Endothelial cell of umbilical vein (primary cell): Measurements from ENCODE around the gene GAK. TPM values are rescaled to one million over a fixed set of nuclear protein-coding genes. Genes with fewer than 3 reads are reported as not detected.

Source experiments
- BruUV-seq: library from RNA; stranded (reverse); fragments of 400-500 nt; replicated peaks from 2 replicates; lab custom pipeline; 2021; lab: Mats Ljungman, UMichigan
- CTCF ChIA-PET: fragments of 300-600, 350-600 bp; sonication (Branson Sonifier 250); formaldehyde crosslinking; loops from one replicate; lab custom pipeline; 2021; ENCODE audit warnings: antibody characterized with exemption, inconsistent platforms; lab: Charles Lee
- POLR2A ChIA-PET: fragments of 300-600, 350-600 bp; sonication (Branson Sonifier 250); formaldehyde crosslinking; loops from one replicate; lab custom pipeline; 2021; ENCODE audit warnings: antibody characterized with exemption, inconsistent platforms; lab: Charles Lee
- DNase-seq: peaks from one replicate; pipeline ENCODE4 v3.0.0-alpha.2; 2011; ENCODE audit warnings: low read depth, low spot score
- FAIRE-seq: peaks from 2 replicates; lab custom pipeline; 2011; peaks lifted over from hg19 to GRCh38; lab: Jason Lieb, UNC
- H2AFZ ChIP-seq: 2 replicates; pipeline ENCODE4 v1.6.0; 2012; ENCODE audit warnings: low read depth, low read length, control low read depth, inconsistent platforms
- H3K27ac ChIP-seq: 2 replicates; pipeline ENCODE4 v1.5.1; 2011; ENCODE audit warnings: low read depth, mild to moderate bottlenecking, control low read depth, low read length, moderate library complexity; ENCODE audit not compliant: insufficient read depth
- H3K27me3 ChIP-seq, 2 experiments: 2 replicates each; pipeline versions ENCODE4 v1.6.0 to v1.6.1; 2011; ENCODE audit warnings: low read length in 2 of 2, mixed read lengths in 1 of 2; ENCODE audit not compliant: control insufficient read depth in 2 of 2, insufficient read depth in 2 of 2
- H3K36me3 ChIP-seq, 2 experiments: 2 replicates in 1 of 2; 3 replicates in 1 of 2; pipeline ENCODE4 v1.5.1; 2011; ENCODE audit warnings: low read length in 2 of 2, mild to moderate bottlenecking in 1 of 2, moderate library complexity in 1 of 2; ENCODE audit not compliant: control insufficient read depth in 2 of 2, insufficient read depth in 2 of 2; ENCODE audit errors: extremely low read depth in 1 of 2
- H3K4me1 ChIP-seq: 3 replicates; pipeline ENCODE4 v1.5.1; 2011; ENCODE audit warnings: mild to moderate bottlenecking, low read length; ENCODE audit not compliant: control insufficient read depth, insufficient read depth; ENCODE audit errors: extremely low read depth
- H3K4me2 ChIP-seq: 2 replicates; pipeline ENCODE4 v1.6.1; 2011; ENCODE audit warnings: low read length, control low read depth, mixed read lengths; ENCODE audit not compliant: insufficient read depth
- H3K4me3 ChIP-seq, 3 experiments: fragments of 200-600 bp in 1 of 3; sonication (generic), shearing (Covaris generic) in 1 of 3; replicated peaks in 1 of 3; 2 replicates each; pipeline ENCODE4 v1.5.1; 2011 to 2016; ENCODE audit warnings: control low read depth in 3 of 3, low read length in 3 of 3, mild to moderate bottlenecking in 2 of 3, inconsistent platforms in 1 of 3, low read depth in 1 of 3, moderate library complexity in 1 of 3; ENCODE audit not compliant: insufficient read depth in 1 of 3
- H3K79me2 ChIP-seq: 2 replicates; pipeline ENCODE4 v1.6.0; 2012; ENCODE audit warnings: low read length, inconsistent platforms; ENCODE audit not compliant: control insufficient read depth, insufficient read depth
- H3K9ac ChIP-seq: replicated peaks from 2 replicates; pipeline ENCODE3; 2011; ENCODE audit warnings: low read length, control low read depth; ENCODE audit not compliant: insufficient read depth; ENCODE audit errors: extremely low read depth
- H3K9me1 ChIP-seq: replicated peaks from 3 replicates; pipeline ENCODE4 v1.6.0; 2011; ENCODE audit warnings: mild to moderate bottlenecking, low read length; ENCODE audit not compliant: control insufficient read depth, insufficient read depth; ENCODE audit errors: extremely low read depth
- H3K9me3 ChIP-seq: replicated peaks from 2 replicates; pipeline ENCODE4 v1.5.1; 2012; ENCODE audit warnings: low read length, inconsistent platforms; ENCODE audit not compliant: control insufficient read depth, insufficient read depth
- H4K20me1 ChIP-seq: replicated peaks from 2 replicates; pipeline ENCODE3; 2011; ENCODE audit warnings: mild to moderate bottlenecking, low read length; ENCODE audit not compliant: control insufficient read depth, insufficient read depth; ENCODE audit errors: extremely low read depth
- EZH2 ChIP-seq: IDR thresholded peaks from 2 replicates; pipeline ENCODE4 v1.6.1; 2012; ENCODE audit warnings: borderline replicate concordance, low read depth, mild to moderate bottlenecking, moderate library complexity, low read length, inconsistent platforms; ENCODE audit not compliant: severe bottlenecking
- FOS ChIP-seq: IDR thresholded peaks from 2 replicates; pipeline ENCODE4 v1.6.1; 2011; ENCODE audit warnings: mild to moderate bottlenecking, low read length, moderate library complexity, borderline replicate concordance; ENCODE audit not compliant: insufficient read depth
- GATA2 ChIP-seq: IDR thresholded peaks from 2 replicates; pipeline ENCODE4 v1.7.0; 2011; ENCODE audit warnings: low read depth, mild to moderate bottlenecking, moderate library complexity, mixed read lengths, low read length; ENCODE audit not compliant: insufficient read length, insufficient read depth
- JUN ChIP-seq: IDR thresholded peaks from 2 replicates; pipeline ENCODE4 v1.6.1; 2011; ENCODE audit warnings: borderline replicate concordance, low read depth; ENCODE audit not compliant: insufficient read length, insufficient read depth
- MAX ChIP-seq: IDR thresholded peaks from 2 replicates; pipeline ENCODE4 v1.6.1; 2011; ENCODE audit not compliant: insufficient read depth, insufficient read length
- MYC ChIP-seq: IDR thresholded peaks from one replicate; pipeline ENCODE4 v1.6.1; 2011; ENCODE audit warnings: mild to moderate bottlenecking, low read depth, low read length
- POLR2A ChIP-seq: IDR thresholded peaks from 2 replicates; pipeline ENCODE4 v1.6.1; 2012; ENCODE audit warnings: low read depth, mild to moderate bottlenecking, control low read depth, low read length
- POLR2AphosphoS5 ChIP-seq: IDR thresholded peaks from 2 replicates; pipeline ENCODE4 v1.6.1; 2012; ENCODE audit warnings: low read depth, mild to moderate bottlenecking, control low read depth, low read length, moderate library complexity; ENCODE audit not compliant: insufficient read depth
- dilution Hi-C: fragments of 300-500 bp; cut with MboI; formaldehyde crosslinking; loops from one replicate; pipeline ENCODE4 v1.15.0; 2019; ENCODE audit warnings: low sequenced_read_pairs; ENCODE audit not compliant: extremely low pct_ligation_motif_present
- intact Hi-C: fragments of 100-400 bp; cut with micrococcal nuclease; formaldehyde crosslinking; loops from one replicate; pipeline ENCODE4 v1.10.0; 2022
- polyA plus RNA-seq, 4 experiments: library from polyadenylated mRNA; depleted of rRNA in 3 of 4; stranded (reverse) in 3 of 4; unstranded in 1 of 4; fragments of >200 nt; gene quantifications; 2 replicates each; pipeline versions ENCODE4 v1.2.1 to v1.2.3, GENCODE V29; 2011 to 2012; ENCODE audit warnings: missing spikeins in 1 of 4
- total RNA-seq: library from RNA; stranded (reverse); gene quantifications from 2 replicates; pipeline ENCODE4 v1.2.3, GENCODE V29; 2021
- TF ChIP-seq, protein P1 (sequence below), 2 donors: IDR thresholded peaks; 1 replicate in 1 of 2; 2 replicates in 1 of 2; pipeline ENCODE4 v1.5.1; 2011; ENCODE audit warnings: low read length in 2 of 2, mild to moderate bottlenecking in 2 of 2, moderate library complexity in 2 of 2, control low read depth in 1 of 2, inconsistent platforms in 1 of 2, low read depth in 1 of 2; ENCODE audit not compliant: insufficient read depth in 1 of 2; ENCODE audit errors: extremely low read depth in 1 of 2

Gene GAK
- total and polyA plus RNA-seq, 2 donors (not counting 3 experiments of a cell fraction or from before 2014, with no cell fraction given) = 49.6 to 109 TPM

DNA sequence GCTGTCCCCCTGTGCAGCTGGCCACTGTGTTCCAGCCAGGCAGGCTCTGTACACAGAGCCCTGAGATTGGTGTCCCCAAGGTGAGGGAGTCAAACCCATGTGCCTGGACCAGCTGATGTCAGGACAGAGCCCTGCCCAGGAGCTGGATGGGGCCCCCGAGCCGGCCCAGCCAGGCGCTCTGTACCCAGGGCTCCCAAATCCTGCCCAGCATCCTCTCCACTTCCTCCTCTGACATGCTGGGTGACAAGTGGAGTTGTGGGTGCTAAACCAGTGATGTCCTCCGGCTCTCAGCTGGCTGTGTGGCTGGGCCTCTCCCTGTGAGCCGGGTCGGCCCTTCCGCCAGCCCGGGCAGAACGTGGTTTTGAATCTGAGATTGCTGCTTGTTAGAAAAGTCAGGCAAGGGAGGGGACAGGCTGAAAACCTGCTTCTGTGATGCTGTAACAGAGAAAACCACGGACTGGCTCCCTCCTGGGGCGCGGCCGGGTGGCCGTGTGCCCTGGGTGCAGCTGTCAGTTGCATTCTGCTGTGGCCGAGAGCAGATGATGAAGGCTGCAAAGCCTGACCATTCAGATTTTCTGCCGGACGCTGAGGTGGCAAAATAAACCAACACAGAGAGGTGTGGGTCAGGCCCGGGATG lies 98.3 kb downstream of the GAK start:
- POLR2A ChIA-PET = no interaction called here

GRCh38 chr4:833156-833555 lies 99.0 kb downstream of the GAK start:
- ChIA-PET CTCF (no interaction called here), POLR2A (no interaction called here)
- dilution Hi-C loops = no loop called here
- no peak overlapping the region for H3K27ac ChIP-seq
- no peak overlapping the region for H3K4me3 ChIP-seq
- no peak overlapping the region for H3K9ac ChIP-seq
- no peaks in the 10 kb centered on the region for H3K9me3 ChIP-seq
- H2AFZ ChIP-seq = no peak overlapping the region
- no peak for DNase-seq
- no peak for FAIRE-seq
- no peaks in the 10 kb centered on the region for H3K36me3 ChIP-seq
- H3K27me3 ChIP-seq = no peaks in the 10 kb centered on the region
- H3K9me1 ChIP-seq = no peaks in the 10 kb centered on the region
- no peaks in the 10 kb centered on the region for H3K79me2 ChIP-seq
- no peak overlapping the region for H3K4me2 ChIP-seq
- TF ChIP-seq JUN = no peak
- TF ChIP-seq MAX = no peak
- no peak for TF ChIP-seq FOS
- TF ChIP-seq POLR2A = no peak
- no peak for TF ChIP-seq MYC
- TF ChIP-seq, protein P1, sequence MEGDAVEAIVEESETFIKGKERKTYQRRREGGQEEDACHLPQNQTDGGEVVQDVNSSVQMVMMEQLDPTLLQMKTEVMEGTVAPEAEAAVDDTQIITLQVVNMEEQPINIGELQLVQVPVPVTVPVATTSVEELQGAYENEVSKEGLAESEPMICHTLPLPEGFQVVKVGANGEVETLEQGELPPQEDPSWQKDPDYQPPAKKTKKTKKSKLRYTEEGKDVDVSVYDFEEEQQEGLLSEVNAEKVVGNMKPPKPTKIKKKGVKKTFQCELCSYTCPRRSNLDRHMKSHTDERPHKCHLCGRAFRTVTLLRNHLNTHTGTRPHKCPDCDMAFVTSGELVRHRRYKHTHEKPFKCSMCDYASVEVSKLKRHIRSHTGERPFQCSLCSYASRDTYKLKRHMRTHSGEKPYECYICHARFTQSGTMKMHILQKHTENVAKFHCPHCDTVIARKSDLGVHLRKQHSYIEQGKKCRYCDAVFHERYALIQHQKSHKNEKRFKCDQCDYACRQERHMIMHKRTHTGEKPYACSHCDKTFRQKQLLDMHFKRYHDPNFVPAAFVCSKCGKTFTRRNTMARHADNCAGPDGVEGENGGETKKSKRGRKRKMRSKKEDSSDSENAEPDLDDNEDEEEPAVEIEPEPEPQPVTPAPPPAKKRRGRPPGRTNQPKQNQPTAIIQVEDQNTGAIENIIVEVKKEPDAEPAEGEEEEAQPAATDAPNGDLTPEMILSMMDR (IDR thresholded peaks at IDR 0.05; ENCODE audit: extremely low read depth in 1 of 2, insufficient read depth in 1 of 2, low read depth in 1 of 2, low read length in 2 of 2) = no peak
- TF ChIP-seq EZH2 = no peak
- TF ChIP-seq POLR2AphosphoS5 = no peak
- TF ChIP-seq GATA2 = no peak
- no peaks in the 10 kb centered on the region for H4K20me1 ChIP-seq
- no TSS peak for BruUV-seq
- intact Hi-C loops = no loop called here
- no peaks in the 10 kb centered on the region for H3K4me1 ChIP-seq

More for the DNA sequence above, 98.3 kb downstream of the GAK start:
- no peak for DNase-seq
- no peaks in the 10 kb centered on the region for H3K9me1 ChIP-seq
- no peak overlapping the region for H2AFZ ChIP-seq
- no peaks in the 10 kb centered on the region for H3K27me3 ChIP-seq
- H3K4me1 ChIP-seq = no peaks in the 10 kb centered on the region
- no TSS peak for BruUV-seq
- no peak overlapping the region for H3K27ac ChIP-seq
- FAIRE-seq = no peak
- dilution Hi-C loops (no loop called here), intact Hi-C loops (no loop called here)
- no peaks in the 10 kb centered on the region for H4K20me1 ChIP-seq
- no peak overlapping the region for H3K9ac ChIP-seq
- TF ChIP-seq FOS (no peak), JUN (no peak), POLR2AphosphoS5 (no peak), MYC (no peak)
- TF ChIP-seq, protein P1 (IDR thresholded peaks at IDR 0.05; ENCODE audit: extremely low read depth in 1 of 2, insufficient read depth in 1 of 2, low read depth in 1 of 2, low read length in 2 of 2) = no peak
- CTCF ChIA-PET = no interaction called here
- H3K79me2 ChIP-seq = no peaks in the 10 kb centered on the region
- no peaks in the 10 kb centered on the region for H3K36me3 ChIP-seq
- H3K9me3 ChIP-seq = no peaks in the 10 kb centered on the region
- H3K4me3 ChIP-seq = no peak overlapping the region
- H3K4me2 ChIP-seq = no peak overlapping the region
